ACHN (cell line): ENCODE results near the gene MRPL43.

Experiments
- DNase-seq: peaks from one replicate; pipeline ENCODE4 v3.0.0-alpha.2; 2015
- in situ Hi-C: cut with HindIII; loops from 2 replicates; pipeline ENCODE4 v1.10.0; 2017; ENCODE audit warnings: low sequenced_read_pairs, low pct_ligation_motif_present, low pct_unique_long_range_greater_than_20kb

The MRPL43 gene

DNA sequence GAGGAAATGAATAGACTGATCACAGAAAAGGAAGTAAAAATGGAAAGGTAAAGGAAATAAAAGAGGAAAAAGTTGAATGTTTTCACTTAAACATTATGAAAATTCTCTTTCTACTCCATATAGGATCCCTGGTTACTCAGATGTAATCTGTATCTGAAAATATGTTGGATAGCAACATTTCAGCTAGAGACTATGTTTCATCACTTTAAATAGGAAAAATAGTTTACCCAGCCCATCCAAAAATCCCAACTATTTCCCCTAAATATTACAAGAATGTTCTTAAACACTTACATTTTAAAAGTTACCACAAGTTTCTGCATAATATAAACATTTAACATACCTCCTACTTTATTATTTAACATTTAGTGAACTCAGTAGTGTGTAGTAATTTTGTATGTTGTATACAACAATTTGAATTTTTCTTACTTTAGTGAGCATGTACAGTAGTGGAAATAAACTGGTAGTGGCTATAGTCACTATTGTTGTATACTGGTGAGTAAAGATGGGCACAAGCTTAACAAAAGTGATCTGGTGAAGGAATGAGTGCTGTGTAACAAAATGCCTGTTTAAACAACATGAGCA lies 47.4 kb downstream of the MRPL43 start:
- in situ Hi-C loops: no loop called here
- no peak for DNase-seq
